Retina (tissue), 1 donor: ENCODE data around the gene DBT.
"Not testable (repeated sequence)": the region's sequence is repeated elsewhere in the genome, so short reads cannot be mapped to it uniquely, and the experiment has no call there.

Source experiments
- DNase-seq: peaks from one replicate; pipeline ENCODE4 v3.0.0-alpha.2; 2016

DBT gene

GRCh38 chr1:100249537-100250257 lies at the start of gene DBT:
Gene DBT (minus strand): TSS chr1:100249834. CDS start chr1:100249820, 14 bp downstream.
- peak; percentile 92 for DNase-seq

- DNase-seq = no peak
These were observed 48.9 kb upstream of the DBT start for GRCh38 chr1:100298512-100298911.

GRCh38 chr1:100296997-100297396 lies 47.4 kb upstream of the DBT start:
- DNase-seq = not testable (repeated sequence)

- DNase-seq = no peak
These were observed 46.5 kb upstream of the DBT start for GRCh38 chr1:100296140-100296539.

- no peak for DNase-seq
These were observed 43.1 kb upstream of the DBT start for GRCh38 chr1:100292711-100293110.

GRCh38 chr1:100290291-100290690 lies 40.7 kb upstream of the DBT start:
- DNase-seq = no peak

- DNase-seq = no peak
These were observed 37.5 kb upstream of the DBT start for GRCh38 chr1:100287162-100287561.

- DNase-seq = no peak
These were observed 35.0 kb upstream of the DBT start for GRCh38 chr1:100284591-100284990.

- no peak for DNase-seq
These were observed 30.5 kb upstream of the DBT start for GRCh38 chr1:100279954-100280682.

GRCh38 chr1:100279358-100279923 lies 29.8 kb upstream of the DBT start:
- DNase-seq = no peak

- DNase-seq = no peak
These were observed 28.2 kb upstream of the DBT start for GRCh38 chr1:100277866-100278265.

GRCh38 chr1:100268202-100268601 lies 18.6 kb upstream of the DBT start:
- no peak for DNase-seq

GRCh38 chr1:100267284-100267683 lies 17.6 kb upstream of the DBT start:
- DNase-seq = no peak

GRCh38 chr1:100266741-100267140 lies 17.1 kb upstream of the DBT start:
- DNase-seq = no peak

- DNase-seq = peak; percentile 96
These were observed 16.5 kb upstream of the DBT start, which contains the start of gene RTCA for GRCh38 chr1:100265931-100266740. Gene RTCA (plus strand): TSS chr1:100266216. CDS start chr1:100266376, 160 bp downstream.

- DNase-seq = no peak
These were observed 15.9 kb upstream of the DBT start for GRCh38 chr1:100265562-100265930.

GRCh38 chr1:100264081-100264480 lies 14.4 kb upstream of the DBT start:
- DNase-seq = not testable (repeated sequence)

GRCh38 chr1:100261686-100262085 lies 12.1 kb upstream of the DBT start:
- no peak for DNase-seq

GRCh38 chr1:100258427-100258826 lies 8.8 kb upstream of the DBT start:
- DNase-seq = not testable (repeated sequence)

GRCh38 chr1:100256273-100256672 lies 6.6 kb upstream of the DBT start:
- DNase-seq = not testable (repeated sequence)

- no peak for DNase-seq
These were observed 3.9 kb upstream of the DBT start for GRCh38 chr1:100253552-100253951.

GRCh38 chr1:100252901-100253300 lies 3.3 kb upstream of the DBT start:
- no peak for DNase-seq

- DNase-seq = no peak
These were observed 1.2 kb upstream of the DBT start for GRCh38 chr1:100250807-100251206.
